ENCODE data around the gene ARHGDIA. TPM values are rescaled to one million over a fixed set of nuclear protein-coding genes. Genes with fewer than 3 reads are reported as not detected.

Gene ARHGDIA
- polyA plus RNA-seq, 1 donor from 2014 or later: 16.1 TPM

GRCh38 chr17:81844887-81845286 lies 26.2 kb downstream of the ARHGDIA start:
- no peak overlapping the region for H3K9ac ChIP-seq (ENCODE audit: low read length)
- no peaks in the 10 kb centered on the region for H4K20me1 ChIP-seq (ENCODE audit: insufficient read depth)
- no peaks in the 10 kb centered on the region for H3F3A ChIP-seq (ENCODE audit: insufficient read depth, low read length, poor library complexity, severe bottlenecking)
- H3K4me2 ChIP-seq (ENCODE audit: low read length): no peak overlapping the region
- H3K27me3 ChIP-seq (ENCODE audit: insufficient read depth, low read depth, low read length): no peaks in the 10 kb centered on the region
- H3K36me3 ChIP-seq (ENCODE audit: insufficient read depth, low read length): no peaks in the 10 kb centered on the region
- TF ChIP-seq, protein P1, sequence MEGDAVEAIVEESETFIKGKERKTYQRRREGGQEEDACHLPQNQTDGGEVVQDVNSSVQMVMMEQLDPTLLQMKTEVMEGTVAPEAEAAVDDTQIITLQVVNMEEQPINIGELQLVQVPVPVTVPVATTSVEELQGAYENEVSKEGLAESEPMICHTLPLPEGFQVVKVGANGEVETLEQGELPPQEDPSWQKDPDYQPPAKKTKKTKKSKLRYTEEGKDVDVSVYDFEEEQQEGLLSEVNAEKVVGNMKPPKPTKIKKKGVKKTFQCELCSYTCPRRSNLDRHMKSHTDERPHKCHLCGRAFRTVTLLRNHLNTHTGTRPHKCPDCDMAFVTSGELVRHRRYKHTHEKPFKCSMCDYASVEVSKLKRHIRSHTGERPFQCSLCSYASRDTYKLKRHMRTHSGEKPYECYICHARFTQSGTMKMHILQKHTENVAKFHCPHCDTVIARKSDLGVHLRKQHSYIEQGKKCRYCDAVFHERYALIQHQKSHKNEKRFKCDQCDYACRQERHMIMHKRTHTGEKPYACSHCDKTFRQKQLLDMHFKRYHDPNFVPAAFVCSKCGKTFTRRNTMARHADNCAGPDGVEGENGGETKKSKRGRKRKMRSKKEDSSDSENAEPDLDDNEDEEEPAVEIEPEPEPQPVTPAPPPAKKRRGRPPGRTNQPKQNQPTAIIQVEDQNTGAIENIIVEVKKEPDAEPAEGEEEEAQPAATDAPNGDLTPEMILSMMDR (IDR thresholded peaks at IDR 0.05; ENCODE audit: poor library complexity, severe bottlenecking): no peak
- TF ChIP-seq MXI1 (conservative IDR thresholded peaks at IDR 0.05; ENCODE audit: poor library complexity, severe bottlenecking) (no peak), TAF1 (IDR thresholded peaks at IDR 0.05; ENCODE audit: low read depth) (no peak)
- H3K79me2 ChIP-seq (replicated peaks; ENCODE audit: insufficient read depth, low read length): no peaks in the 10 kb centered on the region
- no peak overlapping the region for H3K27ac ChIP-seq (ENCODE audit: low read length)
- H2AFZ ChIP-seq (ENCODE audit: low read depth, low read length): no peak overlapping the region
- no peaks in the 10 kb centered on the region for H3K9me2 ChIP-seq (ENCODE audit: insufficient read depth, low read length)
- H3K4me3 ChIP-seq (ENCODE audit: low read length): no peak overlapping the region
- no peaks in the 10 kb centered on the region for H3K9me3 ChIP-seq (ENCODE audit: low read length)

DNA sequence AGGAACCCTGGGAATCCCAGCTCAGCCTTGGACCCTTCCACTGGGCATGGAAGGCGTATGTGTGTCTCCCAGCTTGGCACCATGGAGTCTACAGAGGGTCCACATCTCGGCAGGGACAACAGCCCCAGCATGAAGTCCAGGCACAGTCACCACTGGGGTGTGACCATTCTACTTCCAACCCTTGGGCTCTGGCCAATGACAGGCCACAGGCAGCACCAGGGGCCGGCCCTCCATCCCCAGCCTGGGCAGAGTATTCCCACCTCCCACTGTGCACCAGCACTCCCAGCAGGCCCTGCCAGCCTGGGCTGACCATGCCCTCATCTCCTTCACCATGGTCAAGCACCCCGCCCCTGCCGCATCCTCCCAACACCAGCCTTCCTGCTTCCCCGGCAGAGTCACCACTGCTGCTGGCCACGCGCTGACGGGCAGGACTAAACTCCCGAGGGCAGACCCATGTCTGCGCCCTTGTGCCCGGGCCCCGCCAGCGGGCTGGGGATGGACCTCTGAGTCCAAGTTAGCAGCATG lies 26.7 kb downstream of the ARHGDIA start:
- no peak overlapping the region for H3K4me3 ChIP-seq (ENCODE audit: low read length)
- no peak overlapping the region for H2AFZ ChIP-seq (ENCODE audit: low read depth, low read length)
- no peak overlapping the region for H3K27ac ChIP-seq (ENCODE audit: low read length)
- no peaks in the 10 kb centered on the region for H3K9me2 ChIP-seq (ENCODE audit: insufficient read depth, low read length)
- no peak overlapping the region for H3K9ac ChIP-seq (ENCODE audit: low read length)
- no peaks in the 10 kb centered on the region for H3F3A ChIP-seq (ENCODE audit: insufficient read depth, low read length, poor library complexity, severe bottlenecking)
- H4K20me1 ChIP-seq (ENCODE audit: insufficient read depth): no peaks in the 10 kb centered on the region
- no peaks in the 10 kb centered on the region for H3K9me3 ChIP-seq (ENCODE audit: low read length)
- H3K79me2 ChIP-seq (replicated peaks; ENCODE audit: insufficient read depth, low read length): no peaks in the 10 kb centered on the region
- TF ChIP-seq EP300 (conservative IDR thresholded peaks at IDR 0.05; ENCODE audit: poor library complexity, severe bottlenecking): no peak
- TF ChIP-seq MXI1 (conservative IDR thresholded peaks at IDR 0.05; ENCODE audit: poor library complexity, severe bottlenecking): no peak
- TF ChIP-seq, protein P1 (IDR thresholded peaks at IDR 0.05; ENCODE audit: poor library complexity, severe bottlenecking): no peak
- no peak for TF ChIP-seq TAF1 (IDR thresholded peaks at IDR 0.05; ENCODE audit: low read depth)
- TF ChIP-seq SMC3 (conservative IDR thresholded peaks at IDR 0.05; ENCODE audit: poor library complexity): no peak
- TF ChIP-seq POLR2AphosphoS5 (IDR thresholded peaks at IDR 0.05): no peak
- no peak for TF ChIP-seq RAD21 (conservative IDR thresholded peaks at IDR 0.05)
- no peak overlapping the region for H3K4me2 ChIP-seq (ENCODE audit: low read length)
- no peaks in the 10 kb centered on the region for H3K36me3 ChIP-seq (ENCODE audit: insufficient read depth, low read length)
- no peaks in the 10 kb centered on the region for H3K27me3 ChIP-seq (ENCODE audit: insufficient read depth, low read depth, low read length)

GRCh38 chr17:81843713-81844326 lies 27.3 kb downstream of the ARHGDIA start:
- Histone ChIP-seq H3K4me2 (ENCODE audit: low read length) (no peak overlapping the region), H3F3A (ENCODE audit: insufficient read depth, low read length, poor library complexity, severe bottlenecking) (no peaks in the 10 kb centered on the region), H3K79me2 (replicated peaks; ENCODE audit: insufficient read depth, low read length) (no peaks in the 10 kb centered on the region), H3K9me3 (ENCODE audit: low read length) (no peaks in the 10 kb centered on the region), H3K36me3 (ENCODE audit: insufficient read depth, low read length) (no peaks in the 10 kb centered on the region), H3K27ac (ENCODE audit: low read length) (no peak overlapping the region), H3K4me3 (ENCODE audit: low read length) (no peak overlapping the region), H3K9ac (ENCODE audit: low read length) (no peak overlapping the region), H4K20me1 (ENCODE audit: insufficient read depth) (no peaks in the 10 kb centered on the region), H3K9me2 (ENCODE audit: insufficient read depth, low read length) (no peaks in the 10 kb centered on the region), H3K27me3 (ENCODE audit: insufficient read depth, low read depth, low read length) (no peaks in the 10 kb centered on the region), H2AFZ (ENCODE audit: low read depth, low read length) (no peak overlapping the region)
- TF ChIP-seq SMC3 (conservative IDR thresholded peaks at IDR 0.05; ENCODE audit: poor library complexity) (no peak), RAD21 (conservative IDR thresholded peaks at IDR 0.05) (no peak), EP300 (conservative IDR thresholded peaks at IDR 0.05; ENCODE audit: poor library complexity, severe bottlenecking) (no peak), MXI1 (conservative IDR thresholded peaks at IDR 0.05; ENCODE audit: poor library complexity, severe bottlenecking) (no peak), EZH2 (IDR thresholded peaks at IDR 0.05; ENCODE audit: borderline replicate concordance, insufficient read depth, low read length, poor library complexity, severe bottlenecking) (no peak), TAF1 (IDR thresholded peaks at IDR 0.05; ENCODE audit: low read depth) (no peak), POLR2AphosphoS5 (IDR thresholded peaks at IDR 0.05) (no peak), REST (IDR thresholded peaks at IDR 0.05; ENCODE audit: borderline replicate concordance) (no peak)
- TF ChIP-seq, protein P1 (IDR thresholded peaks at IDR 0.05; ENCODE audit: poor library complexity, severe bottlenecking): no peak
